ENCODE measurements around the gene ZNF195.

- TF ChIP-seq CTCF (IDR thresholded peaks at IDR 0.05) = no peak
- no peak for TF ChIP-seq POLR2A (IDR thresholded peaks at IDR 0.05)
Observed at GRCh38 chr11:3369366-3369765, 9.6 kb downstream of the ZNF195 start.
